Left lobe of liver (tissue), 2 donors: Measurements from ENCODE around the gene CYP4F3. TPM values are rescaled to one million over a fixed set of nuclear protein-coding genes. Genes with fewer than 3 reads are reported as not detected.
"Not testable (repeated sequence)": the region's sequence is repeated elsewhere in the genome, so short reads cannot be mapped to it uniquely, and the experiment has no call there.

Experiments
- ATAC-seq: fragments of 200-7000 bp; cut with Tn5 transposase; one replicate; pipeline ENCODE4 v1.9.1; 2020; ENCODE audit warnings: mild to moderate bottlenecking, moderate library complexity
- DNase-seq: peaks from one replicate; pipeline ENCODE4 v3.0.0-alpha.2; 2020; ENCODE audit warnings: low spot score
- total RNA-seq: library from RNA; stranded (reverse); gene quantifications from one replicate; pipeline ENCODE4 v1.2.1, GENCODE V29; 2021
- donor health status: DM: no; HTN: no; CAD: no; lungs with moderate emphysema.
- donor health status: DM: no; HTN: yes; CAD: no.

Gene CYP4F3, protein sequence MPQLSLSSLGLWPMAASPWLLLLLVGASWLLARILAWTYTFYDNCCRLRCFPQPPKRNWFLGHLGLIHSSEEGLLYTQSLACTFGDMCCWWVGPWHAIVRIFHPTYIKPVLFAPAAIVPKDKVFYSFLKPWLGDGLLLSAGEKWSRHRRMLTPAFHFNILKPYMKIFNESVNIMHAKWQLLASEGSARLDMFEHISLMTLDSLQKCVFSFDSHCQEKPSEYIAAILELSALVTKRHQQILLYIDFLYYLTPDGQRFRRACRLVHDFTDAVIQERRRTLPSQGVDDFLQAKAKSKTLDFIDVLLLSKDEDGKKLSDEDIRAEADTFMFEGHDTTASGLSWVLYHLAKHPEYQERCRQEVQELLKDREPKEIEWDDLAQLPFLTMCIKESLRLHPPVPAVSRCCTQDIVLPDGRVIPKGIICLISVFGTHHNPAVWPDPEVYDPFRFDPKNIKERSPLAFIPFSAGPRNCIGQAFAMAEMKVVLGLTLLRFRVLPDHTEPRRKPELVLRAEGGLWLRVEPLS
- total RNA-seq, result 401 TPM

- DNase-seq (peak; percentile 98), ATAC-seq (peak; percentile 67)
Measured at GRCh38 chr19:15640294-15640903, at the start of gene CYP4F3. Gene CYP4F3 (plus strand): TSS chr19:15640897. CDS start chr19:15641416, 519 bp downstream.

GRCh38 chr19:15591796-15592195, 48.9 kb upstream of the CYP4F3 start:
- no peak for ATAC-seq
- DNase-seq, result peak; percentile 40

DNA sequence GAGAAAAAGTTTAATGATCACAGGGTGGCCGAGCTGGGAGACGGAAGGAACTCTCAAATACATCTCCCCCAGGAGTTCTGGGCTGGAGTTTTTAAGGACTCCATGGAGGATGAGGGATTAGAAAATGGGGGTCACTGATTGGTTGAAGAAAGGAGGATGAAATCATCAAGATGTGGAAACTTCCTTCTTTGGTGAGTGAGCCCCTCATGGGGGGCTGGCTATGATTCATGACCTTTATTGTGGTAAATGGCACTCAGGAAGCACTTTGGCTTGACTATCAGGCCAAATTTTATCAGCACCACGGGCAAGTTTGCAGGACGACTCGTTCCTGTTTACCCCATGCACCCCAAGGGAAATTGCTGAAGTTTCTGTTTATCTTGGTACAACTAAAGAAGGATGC, 48.2 kb upstream of the CYP4F3 start:
- ATAC-seq, DNase-seq: not testable (repeated sequence)

DNA sequence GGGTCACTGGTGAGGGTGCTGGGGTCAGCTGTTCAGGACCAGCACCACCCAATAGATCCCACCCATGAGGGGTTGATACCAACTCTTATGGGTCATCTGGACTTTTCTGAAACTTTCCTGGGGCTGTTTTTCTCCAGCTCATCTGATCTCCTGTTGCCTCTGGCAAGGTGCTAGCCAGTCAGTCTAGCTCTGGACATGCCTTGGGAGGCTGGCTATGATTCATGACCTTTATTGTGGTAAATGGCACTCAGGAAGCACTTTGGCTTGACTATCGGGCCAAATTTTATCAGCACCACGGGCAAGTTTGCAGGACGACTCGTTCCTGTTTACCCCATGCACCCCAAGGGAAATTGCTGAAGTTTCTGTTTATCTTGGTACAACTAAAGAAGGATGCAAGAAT, 46.9 kb upstream of the CYP4F3 start:
- not testable (repeated sequence) for ATAC-seq
- peak; percentile 16 for DNase-seq

DNA sequence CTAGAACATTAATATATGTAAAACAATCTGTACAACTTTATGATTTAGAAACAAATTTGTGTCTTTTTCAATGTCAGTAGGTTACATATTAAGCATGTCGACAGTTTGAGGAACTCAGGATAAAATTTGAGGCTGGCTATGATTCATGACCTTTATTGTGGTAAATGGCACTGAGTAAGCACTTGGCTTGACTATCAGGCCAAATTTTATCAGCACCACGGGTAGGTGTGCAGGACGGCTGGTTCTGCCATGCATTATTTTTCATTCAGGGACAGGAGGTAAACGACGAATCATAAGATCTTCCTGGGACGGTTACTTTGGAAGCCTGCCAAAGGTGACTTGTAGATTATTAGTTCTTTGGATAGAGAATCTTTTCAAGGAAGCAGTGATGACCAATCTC, 45.6 kb upstream of the CYP4F3 start:
- ATAC-seq (no peak), DNase-seq (peak; percentile 18)

DNA sequence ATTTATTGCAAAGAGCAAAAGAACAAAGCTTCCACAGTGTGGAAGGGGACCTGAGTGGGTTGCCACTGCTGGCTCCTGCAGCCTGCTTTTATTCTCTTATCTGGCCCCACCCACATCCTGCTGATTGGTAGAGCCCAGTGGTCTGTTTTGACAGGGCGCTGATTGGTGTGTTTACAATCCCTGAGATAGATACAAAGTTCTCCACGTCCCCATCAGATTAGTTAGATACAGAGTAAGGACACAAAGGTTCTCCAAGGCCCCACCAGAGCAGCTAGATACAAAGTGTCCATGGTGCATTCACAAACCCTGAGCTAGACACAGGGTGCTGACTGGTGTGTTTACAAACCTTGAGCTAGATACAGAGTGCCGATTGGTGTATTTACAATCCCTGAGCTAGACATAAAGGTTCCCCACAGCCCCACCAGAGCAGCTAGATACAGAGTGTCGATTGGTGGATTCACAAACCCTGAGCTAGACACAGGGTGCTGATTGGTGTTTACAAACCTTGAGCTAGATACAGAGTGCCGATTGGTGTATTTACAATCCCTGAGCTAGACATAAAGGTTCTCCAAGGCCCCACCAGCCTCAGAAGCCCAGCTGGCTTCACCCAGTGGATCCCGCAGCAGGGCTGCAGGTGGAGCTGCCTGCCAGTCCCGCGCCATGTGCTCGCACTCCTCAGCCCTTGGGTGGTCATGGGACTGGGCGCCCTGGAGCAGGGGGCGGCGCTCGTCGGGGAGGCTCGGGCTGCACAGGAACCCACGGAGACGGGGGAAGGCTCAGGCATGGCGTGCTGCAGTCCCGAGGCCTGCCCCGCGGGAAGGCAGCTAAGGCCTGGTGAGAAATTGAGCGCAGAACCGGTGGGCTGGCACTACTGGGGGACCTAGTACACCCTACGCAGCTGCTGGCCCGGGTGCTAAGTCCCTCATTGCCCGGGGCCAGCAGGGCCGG, 32.4 kb upstream of the CYP4F3 start:
- not testable (repeated sequence) for ATAC-seq, DNase-seq

GRCh38 chr19:15609261-15609660, 31.4 kb upstream of the CYP4F3 start:
- DNase-seq (no peak), ATAC-seq (no peak)

DNA sequence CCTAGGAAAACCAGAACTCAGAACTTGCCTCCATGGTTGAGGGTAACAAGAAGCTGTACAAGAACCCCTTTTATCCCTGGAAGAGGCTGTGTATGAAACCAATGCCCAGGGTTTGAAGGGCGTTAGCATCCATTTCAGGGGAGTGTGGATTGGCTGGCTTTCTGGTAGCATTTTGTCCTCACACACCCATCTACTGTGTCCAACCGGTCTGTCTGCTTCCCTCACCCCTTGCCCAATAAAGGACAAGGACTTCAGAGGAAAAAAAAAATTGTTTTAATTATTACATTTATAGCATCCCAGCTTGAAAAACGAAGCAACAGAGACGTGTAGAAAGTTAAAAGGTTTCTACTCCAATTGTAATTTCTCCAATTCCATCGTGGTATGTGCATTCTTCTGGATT, 28.4 kb upstream of the CYP4F3 start:
- ATAC-seq (no peak), DNase-seq (no peak)

DNA sequence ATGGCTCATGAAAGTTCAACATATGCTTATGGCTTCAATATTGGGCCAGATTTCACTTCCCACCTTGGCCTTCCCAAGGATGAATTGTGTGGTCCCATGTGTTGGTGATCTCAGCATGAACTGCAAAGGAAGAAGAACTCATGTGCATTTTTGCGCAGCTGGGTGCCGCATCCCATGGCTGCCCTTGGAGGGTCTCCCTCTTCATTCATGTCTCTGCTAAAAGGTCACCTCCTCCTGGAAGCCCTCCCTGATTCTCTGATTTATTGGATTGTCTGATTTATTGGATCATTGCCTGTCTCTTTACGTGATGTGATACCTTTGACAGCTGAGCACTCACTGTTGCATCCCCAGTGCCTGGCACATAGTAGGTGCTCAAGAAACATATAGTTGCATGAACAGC, 27.4 kb upstream of the CYP4F3 start:
- ATAC-seq, result no peak
- no peak for DNase-seq

- DNase-seq, result no peak
- ATAC-seq, result no peak
Measured at GRCh38 chr19:15614507-15615379, 26.0 kb upstream of the CYP4F3 start, which contains the start of gene CYP4F8. Gene CYP4F8 (plus strand): TSS chr19:15615218. CDS start chr19:15615617, 399 bp downstream.

- no peak for ATAC-seq
- no peak for DNase-seq
Measured at GRCh38 chr19:15615526-15615925, 25.2 kb upstream of the CYP4F3 start.

DNA sequence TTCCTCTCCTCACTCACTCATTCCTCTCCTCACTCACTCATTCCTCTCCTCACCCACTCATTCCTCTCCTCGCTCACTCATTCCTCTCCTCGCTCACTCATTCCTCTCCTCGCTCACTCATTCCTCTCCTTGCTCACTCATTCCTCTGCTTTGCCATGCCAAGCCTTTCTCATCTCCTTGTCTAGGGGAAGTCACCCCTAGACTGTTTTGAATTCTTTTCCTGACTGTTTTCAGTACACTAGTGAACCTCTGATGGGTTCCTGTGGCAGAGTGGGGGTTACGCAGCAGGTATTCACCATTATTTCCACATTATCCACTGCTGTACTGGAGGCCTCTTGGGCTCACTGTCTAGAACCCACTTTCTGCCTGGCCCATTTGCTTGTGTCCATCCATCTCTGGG, 24.5 kb upstream of the CYP4F3 start:
- DNase-seq (no peak), ATAC-seq (no peak)

DNA sequence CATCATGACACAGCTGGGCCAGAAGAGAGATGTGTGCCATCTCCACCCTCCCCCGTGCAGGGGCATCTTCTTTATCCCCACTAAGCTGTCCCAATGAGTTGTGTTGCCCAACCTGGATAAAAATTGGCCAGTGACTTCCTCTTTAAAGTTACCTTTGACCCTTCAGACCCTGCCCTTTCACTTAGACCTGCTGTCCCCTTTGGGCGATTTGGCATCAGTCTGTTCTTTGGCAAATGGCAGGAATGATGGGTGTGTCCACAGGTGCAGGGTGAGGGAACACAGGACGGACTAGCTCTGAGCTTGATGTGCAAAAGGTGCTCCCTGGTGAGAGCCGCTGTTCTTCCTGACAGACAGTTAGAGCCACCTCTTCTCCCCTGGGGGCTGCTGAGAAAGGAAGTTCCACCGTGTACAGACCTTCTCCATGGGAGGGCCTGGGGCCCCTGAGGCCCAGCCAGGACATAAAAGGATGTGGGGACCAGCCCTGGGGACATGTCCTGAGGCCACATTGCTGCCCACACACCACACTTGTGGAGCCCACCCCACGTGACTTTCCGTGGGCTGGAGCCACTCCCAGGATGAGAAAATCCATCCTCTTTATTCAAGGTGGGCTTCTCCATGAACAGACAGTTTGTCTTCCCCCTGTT, 23.9 kb upstream of the CYP4F3 start:
- DNase-seq, result no peak
- no peak for ATAC-seq

GRCh38 chr19:15618321-15618720, 22.4 kb upstream of the CYP4F3 start:
- ATAC-seq (no peak), DNase-seq (no peak)

GRCh38 chr19:15621801-15622200, 18.9 kb upstream of the CYP4F3 start:
- no peak for DNase-seq
- no peak for ATAC-seq

DNA sequence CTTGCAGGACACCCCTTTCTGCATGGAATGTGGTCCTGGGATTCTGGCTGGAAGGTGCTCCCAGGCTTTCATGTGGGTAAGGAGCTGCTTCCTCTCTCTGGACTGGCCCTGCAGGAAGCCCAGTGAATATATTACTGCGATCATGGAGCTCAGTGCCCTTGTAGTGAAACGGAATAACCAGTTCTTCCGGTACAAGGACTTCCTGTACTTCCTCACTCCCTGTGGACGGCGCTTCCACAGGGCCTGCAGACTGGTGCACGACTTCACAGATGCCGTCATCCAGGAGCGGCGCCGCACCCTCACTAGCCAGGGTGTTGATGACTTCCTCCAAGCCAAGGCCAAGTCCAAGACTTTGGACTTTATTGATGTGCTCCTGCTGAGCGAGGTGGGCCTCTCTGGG, 17.7 kb upstream of the CYP4F3 start:
- no peak for DNase-seq
- no peak for ATAC-seq

GRCh38 chr19:15623711-15624318, 16.9 kb upstream of the CYP4F3 start:
- DNase-seq (no peak), ATAC-seq (no peak)

DNA sequence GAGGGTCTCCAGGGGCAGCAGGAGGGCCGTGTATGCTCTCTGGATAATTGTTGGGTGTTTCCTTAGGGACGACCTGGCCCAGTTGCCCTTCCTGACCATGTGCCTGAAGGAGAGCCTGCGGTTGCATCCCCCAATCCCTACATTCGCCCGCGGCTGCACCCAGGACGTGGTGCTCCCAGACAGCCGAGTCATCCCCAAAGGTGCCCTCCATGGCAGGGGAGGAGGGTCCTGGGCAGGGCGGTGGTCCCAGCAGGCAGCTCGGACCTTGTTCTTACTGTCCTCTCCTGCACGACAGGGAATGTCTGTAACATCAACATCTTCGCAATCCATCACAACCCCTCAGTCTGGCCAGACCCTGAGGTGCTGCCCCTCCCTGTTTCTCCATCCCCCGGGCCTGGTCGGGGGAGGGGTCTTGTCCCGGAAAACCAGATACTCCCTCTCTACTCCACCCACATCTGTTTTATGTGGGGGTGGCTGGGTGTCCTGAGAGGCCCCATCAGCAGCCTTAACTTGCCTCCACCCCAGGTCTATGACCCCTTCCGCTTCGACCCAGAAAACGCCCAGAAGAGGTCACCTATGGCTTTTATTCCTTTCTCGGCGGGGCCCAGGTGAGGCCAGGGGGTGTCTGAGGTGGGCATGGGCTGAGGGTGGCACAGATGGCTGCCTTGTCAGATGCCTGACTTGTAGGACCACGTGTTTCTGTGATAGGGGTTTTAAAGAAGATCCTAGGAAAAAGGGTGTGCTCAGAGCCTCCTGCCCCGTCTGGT, 12.3 kb upstream of the CYP4F3 start:
- ATAC-seq, result no peak
- no peak for DNase-seq
